ENCODE data around the gene GABRA1.
A peak's percentile ranks its signal among the peaks of the same experiment; 100 is the strongest.

Gene GABRA1

GRCh38 chr5:161847941-161848391 lies at the start of gene GABRA1:
Gene GABRA1, plus strand, starts transcription at chr5:161848120. Its CDS starts 2,691 bp downstream, at chr5:161850811.
- TF ChIP-seq, protein P1, sequence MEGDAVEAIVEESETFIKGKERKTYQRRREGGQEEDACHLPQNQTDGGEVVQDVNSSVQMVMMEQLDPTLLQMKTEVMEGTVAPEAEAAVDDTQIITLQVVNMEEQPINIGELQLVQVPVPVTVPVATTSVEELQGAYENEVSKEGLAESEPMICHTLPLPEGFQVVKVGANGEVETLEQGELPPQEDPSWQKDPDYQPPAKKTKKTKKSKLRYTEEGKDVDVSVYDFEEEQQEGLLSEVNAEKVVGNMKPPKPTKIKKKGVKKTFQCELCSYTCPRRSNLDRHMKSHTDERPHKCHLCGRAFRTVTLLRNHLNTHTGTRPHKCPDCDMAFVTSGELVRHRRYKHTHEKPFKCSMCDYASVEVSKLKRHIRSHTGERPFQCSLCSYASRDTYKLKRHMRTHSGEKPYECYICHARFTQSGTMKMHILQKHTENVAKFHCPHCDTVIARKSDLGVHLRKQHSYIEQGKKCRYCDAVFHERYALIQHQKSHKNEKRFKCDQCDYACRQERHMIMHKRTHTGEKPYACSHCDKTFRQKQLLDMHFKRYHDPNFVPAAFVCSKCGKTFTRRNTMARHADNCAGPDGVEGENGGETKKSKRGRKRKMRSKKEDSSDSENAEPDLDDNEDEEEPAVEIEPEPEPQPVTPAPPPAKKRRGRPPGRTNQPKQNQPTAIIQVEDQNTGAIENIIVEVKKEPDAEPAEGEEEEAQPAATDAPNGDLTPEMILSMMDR (IDR thresholded peaks at IDR 0.05; ENCODE audit: low read depth, low read length) = no peak
- H3K4me3 ChIP-seq (replicated peaks in 1 of 2; ENCODE audit: low read depth in 2 of 2, low read length in 2 of 2) = no peak within 1 kb of the TSS
- DNase-seq (ENCODE audit: low read depth in 2 of 2) = peak in 1 of 2 donors; percentile 0

DNA sequence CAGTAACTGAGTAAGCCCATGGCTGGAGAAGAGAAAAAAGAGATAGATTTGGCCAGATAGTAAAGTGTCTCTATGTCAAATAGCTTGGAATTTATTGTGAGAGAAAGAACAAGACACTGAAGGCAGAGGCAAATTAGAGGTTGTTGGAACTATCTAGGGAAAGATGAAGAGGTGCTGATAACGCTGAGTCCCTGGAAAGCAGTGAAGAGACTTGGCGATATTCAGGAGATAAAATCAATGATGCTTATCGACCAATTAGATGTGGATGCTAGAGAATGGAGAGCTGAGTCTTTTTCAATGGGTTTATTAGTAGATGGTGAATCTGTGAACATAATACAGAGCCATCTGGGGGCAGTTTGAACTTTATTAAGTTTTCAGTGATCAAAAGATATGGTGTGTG lies 48.6 kb upstream of the GABRA1 start:
- no peak for DNase-seq (ENCODE audit: low read depth in 2 of 2)
- TF ChIP-seq, protein P1 (IDR thresholded peaks at IDR 0.05; ENCODE audit: low read depth, low read length) = no peak
- H3K4me3 ChIP-seq (replicated peaks in 1 of 2; ENCODE audit: low read depth in 2 of 2, low read length in 2 of 2) = no peak overlapping the region

- TF ChIP-seq, protein P1 (IDR thresholded peaks at IDR 0.05; ENCODE audit: low read depth, low read length) = no peak
- H3K4me3 ChIP-seq (replicated peaks in 1 of 2; ENCODE audit: low read depth in 2 of 2, low read length in 2 of 2) = no peak overlapping the region
- no peak for DNase-seq (ENCODE audit: low read depth in 2 of 2)
Measured at GRCh38 chr5:161804263-161804662, 43.7 kb upstream of the GABRA1 start.

GRCh38 chr5:161846746-161847145 lies 1.2 kb upstream of the GABRA1 start:
- DNase-seq (ENCODE audit: low read depth in 2 of 2) = peak; percentile 0 to 6
- no peak overlapping the region for H3K4me3 ChIP-seq (replicated peaks in 1 of 2; ENCODE audit: low read depth in 2 of 2, low read length in 2 of 2)
- TF ChIP-seq, protein P1 (IDR thresholded peaks at IDR 0.05; ENCODE audit: low read depth, low read length) = no peak

DNA sequence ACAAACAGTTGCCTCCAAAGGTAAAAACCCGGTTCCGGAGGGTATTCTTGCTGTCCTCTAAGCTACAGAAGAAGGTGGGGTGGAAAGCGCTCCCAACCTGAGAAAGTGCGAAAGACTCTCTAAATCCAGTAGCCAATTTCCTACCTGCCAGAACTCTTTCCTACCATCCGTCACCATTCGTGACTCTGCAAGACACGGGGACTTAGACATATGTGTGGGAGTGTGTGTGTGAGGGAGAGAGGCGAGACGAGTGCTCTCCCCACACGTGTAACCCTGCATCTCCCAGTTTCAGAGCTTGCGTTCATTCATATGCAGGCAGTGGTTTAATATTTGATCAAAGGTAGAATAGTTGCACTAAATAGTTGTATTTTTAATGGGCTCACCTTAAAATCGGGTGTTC lies 473 bp upstream of the GABRA1 start:
- TF ChIP-seq, protein P1 (IDR thresholded peaks at IDR 0.05; ENCODE audit: low read depth, low read length) = no peak
- DNase-seq (ENCODE audit: low read depth in 2 of 2) = no peak
- no peak overlapping the region for H3K4me3 ChIP-seq (replicated peaks in 1 of 2; ENCODE audit: low read depth in 2 of 2, low read length in 2 of 2)

DNA sequence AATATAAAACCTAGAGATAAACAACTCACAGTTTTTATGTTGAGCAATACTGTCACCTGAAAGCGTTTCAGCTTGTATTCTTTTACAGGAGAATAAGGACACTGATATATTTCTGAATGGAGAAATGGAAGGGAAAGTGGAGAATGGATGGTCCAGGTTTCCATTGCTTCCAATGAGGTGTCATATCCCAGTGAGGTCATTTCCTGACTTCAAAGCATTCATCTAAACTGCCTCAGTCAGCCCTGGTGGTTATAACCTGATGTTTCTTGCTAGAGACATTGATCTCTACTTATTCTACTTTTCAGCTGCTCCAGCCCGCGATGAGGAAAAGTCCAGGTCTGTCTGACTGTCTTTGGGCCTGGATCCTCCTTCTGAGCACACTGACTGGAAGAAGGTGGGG lies 2.6 kb downstream of the GABRA1 start:
- TF ChIP-seq, protein P1 (IDR thresholded peaks at IDR 0.05; ENCODE audit: low read depth, low read length) = no peak
- no peak overlapping the region for H3K4me3 ChIP-seq (replicated peaks in 1 of 2; ENCODE audit: low read depth in 2 of 2, low read length in 2 of 2)
- no peak for DNase-seq (ENCODE audit: low read depth in 2 of 2)

- no peak overlapping the region for H3K4me3 ChIP-seq (replicated peaks in 1 of 2; ENCODE audit: low read depth in 2 of 2, low read length in 2 of 2)
- TF ChIP-seq, protein P1 (IDR thresholded peaks at IDR 0.05; ENCODE audit: low read depth, low read length) = peak; percentile 28
- DNase-seq (ENCODE audit: low read depth in 2 of 2) = peak; percentile 0 to 17
Measured at GRCh38 chr5:161851691-161852299, 3.9 kb downstream of the GABRA1 start.

Data from cardiac fibroblast (primary cell).